Osteoblast (primary cell): ENCODE measurements around the gene RNASE8. TPM values are rescaled to one million over a fixed set of nuclear protein-coding genes. Genes with fewer than 3 reads are reported as not detected.

Experiments
- DNase-seq: peaks from one replicate; pipeline ENCODE4 v3.0.0; 2011; ENCODE audit warnings: low spot score, mixed read lengths; ENCODE audit not compliant: insufficient read length; ENCODE audit errors: missing footprints
- H2AFZ ChIP-seq: 2 replicates; pipeline ENCODE4 v1.6.0; 2011; ENCODE audit warnings: mild to moderate bottlenecking, low read length
- H3K27ac ChIP-seq: 2 replicates; pipeline ENCODE4 v1.5.1; 2011; ENCODE audit warnings: mild to moderate bottlenecking, low read depth, low read length, moderate library complexity
- H3K27me3 ChIP-seq: 2 replicates; pipeline ENCODE4 v1.6.0; 2012; ENCODE audit warnings: mild to moderate bottlenecking, control low read depth, inconsistent platforms, low read length, moderate library complexity; ENCODE audit not compliant: insufficient read depth
- H3K36me3 ChIP-seq: 2 replicates; pipeline ENCODE4 v1.5.1; 2011; ENCODE audit warnings: mild to moderate bottlenecking, low read length, control low read depth, moderate library complexity; ENCODE audit not compliant: insufficient read depth
- H3K4me1 ChIP-seq: 2 replicates; pipeline ENCODE4 v1.5.1; 2011; ENCODE audit warnings: mild to moderate bottlenecking, low read length, control low read depth, moderate library complexity; ENCODE audit not compliant: insufficient read depth
- H3K4me2 ChIP-seq: 2 replicates; pipeline ENCODE4 v1.6.0; 2011; ENCODE audit warnings: mild to moderate bottlenecking, low read length; ENCODE audit not compliant: insufficient read depth
- H3K4me3 ChIP-seq: fragments of 200-600 bp; sonication (generic); 3 replicates; pipeline ENCODE4 v1.5.1; 2012; ENCODE audit warnings: mild to moderate bottlenecking, low read length, inconsistent platforms; ENCODE audit not compliant: insufficient read depth
- H3K79me2 ChIP-seq: 2 replicates; pipeline ENCODE4 v1.6.0; 2012; ENCODE audit warnings: mild to moderate bottlenecking, low read length, control low read depth, inconsistent platforms; ENCODE audit not compliant: insufficient read depth
- H3K9me3 ChIP-seq: 2 replicates; pipeline ENCODE4 v1.5.1; 2011; ENCODE audit warnings: low read depth, low read length, control low read depth
- H4K20me1 ChIP-seq: 2 replicates; pipeline ENCODE4 v1.6.0; 2012; ENCODE audit warnings: mild to moderate bottlenecking, low read length, control low read depth; ENCODE audit not compliant: insufficient read depth
- total RNA-seq: library from RNA; depleted of rRNA; stranded (reverse); fragments of >200 nt; gene quantifications from 2 replicates; pipeline ENCODE4 v1.2.3, GENCODE V29; 2012
- TF ChIP-seq, protein P1 (sequence below): IDR thresholded peaks from 2 replicates; pipeline ENCODE4 v1.5.1; 2011; ENCODE audit warnings: mild to moderate bottlenecking, low read depth, low read length, moderate library complexity; ENCODE audit errors: extremely low read depth

The RNASE8 gene
- total RNA-seq, 1 donor, result not detected

- Histone ChIP-seq H3K27me3 (no peaks in the 10 kb centered on the region), H4K20me1 (peaks cover 5% of the 10 kb centered on the region), H3K36me3 (peaks cover 55% of the 10 kb centered on the region), H3K9me3 (no peaks in the 10 kb centered on the region), H3K79me2 (no peaks in the 10 kb centered on the region), H3K4me1 (peaks cover 10% of the 10 kb centered on the region), H3K4me3 (no peak overlapping the region), H2AFZ (no peak overlapping the region), H3K4me2 (no peak overlapping the region), H3K27ac (peak overlapping the region; percentile 80)
- DNase-seq, result peak; percentile 98
- TF ChIP-seq, protein P1, sequence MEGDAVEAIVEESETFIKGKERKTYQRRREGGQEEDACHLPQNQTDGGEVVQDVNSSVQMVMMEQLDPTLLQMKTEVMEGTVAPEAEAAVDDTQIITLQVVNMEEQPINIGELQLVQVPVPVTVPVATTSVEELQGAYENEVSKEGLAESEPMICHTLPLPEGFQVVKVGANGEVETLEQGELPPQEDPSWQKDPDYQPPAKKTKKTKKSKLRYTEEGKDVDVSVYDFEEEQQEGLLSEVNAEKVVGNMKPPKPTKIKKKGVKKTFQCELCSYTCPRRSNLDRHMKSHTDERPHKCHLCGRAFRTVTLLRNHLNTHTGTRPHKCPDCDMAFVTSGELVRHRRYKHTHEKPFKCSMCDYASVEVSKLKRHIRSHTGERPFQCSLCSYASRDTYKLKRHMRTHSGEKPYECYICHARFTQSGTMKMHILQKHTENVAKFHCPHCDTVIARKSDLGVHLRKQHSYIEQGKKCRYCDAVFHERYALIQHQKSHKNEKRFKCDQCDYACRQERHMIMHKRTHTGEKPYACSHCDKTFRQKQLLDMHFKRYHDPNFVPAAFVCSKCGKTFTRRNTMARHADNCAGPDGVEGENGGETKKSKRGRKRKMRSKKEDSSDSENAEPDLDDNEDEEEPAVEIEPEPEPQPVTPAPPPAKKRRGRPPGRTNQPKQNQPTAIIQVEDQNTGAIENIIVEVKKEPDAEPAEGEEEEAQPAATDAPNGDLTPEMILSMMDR, result no peak
These were observed 29.9 kb downstream of the RNASE8 start for GRCh38 chr14:21087294-21088091.

GRCh38 chr14:21088687-21089086 lies 31.1 kb downstream of the RNASE8 start:
- Histone ChIP-seq H3K79me2 (no peaks in the 10 kb centered on the region), H2AFZ (no peak overlapping the region), H3K4me2 (no peak overlapping the region), H3K4me3 (no peak overlapping the region), H3K27ac (no peak overlapping the region), H3K27me3 (no peaks in the 10 kb centered on the region), H3K9me3 (no peaks in the 10 kb centered on the region), H3K4me1 (peaks cover 10% of the 10 kb centered on the region), H4K20me1 (peaks cover 12% of the 10 kb centered on the region), H3K36me3 (peaks cover 50% of the 10 kb centered on the region)
- DNase-seq, result peak; percentile 41
- TF ChIP-seq, protein P1, result no peak

- no peak overlapping the region for H3K27ac ChIP-seq
- peaks cover 10% of the 10 kb centered on the region for H3K4me1 ChIP-seq
- H3K36me3 ChIP-seq, result peaks cover 45% of the 10 kb centered on the region
- no peaks in the 10 kb centered on the region for H3K27me3 ChIP-seq
- no peak overlapping the region for H2AFZ ChIP-seq
- H3K9me3 ChIP-seq, result no peaks in the 10 kb centered on the region
- H3K79me2 ChIP-seq, result no peaks in the 10 kb centered on the region
- H4K20me1 ChIP-seq, result peaks cover 15% of the 10 kb centered on the region
- peak; percentile 67 for DNase-seq
- no peak overlapping the region for H3K4me3 ChIP-seq
- no peak overlapping the region for H3K4me2 ChIP-seq
- TF ChIP-seq, protein P1, result no peak
These were observed 31.6 kb downstream of the RNASE8 start for GRCh38 chr14:21089271-21089670.

DNA sequence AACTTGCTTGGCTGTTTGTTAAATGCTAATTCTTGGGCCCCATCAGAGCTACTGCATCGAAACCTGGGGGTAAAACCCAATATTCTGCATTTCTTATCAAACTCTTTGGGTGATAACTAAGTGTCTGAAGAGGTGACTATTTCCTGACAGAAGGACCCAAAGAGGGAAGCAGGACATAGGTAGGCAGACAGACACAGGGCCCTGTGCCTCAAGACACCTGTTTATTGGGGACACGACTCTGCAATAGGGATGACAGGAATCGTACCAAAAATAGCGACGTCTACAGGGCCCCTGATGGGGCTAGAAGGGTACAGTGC lies 32.2 kb downstream of the RNASE8 start:
- Histone ChIP-seq H3K9me3 (no peaks in the 10 kb centered on the region), H3K27ac (no peak overlapping the region), H3K4me1 (peaks cover 6% of the 10 kb centered on the region), H3K79me2 (no peaks in the 10 kb centered on the region), H3K4me3 (no peak overlapping the region), H3K4me2 (no peak overlapping the region), H2AFZ (no peak overlapping the region), H3K27me3 (no peaks in the 10 kb centered on the region), H4K20me1 (peaks cover 15% of the 10 kb centered on the region), H3K36me3 (peaks cover 40% of the 10 kb centered on the region)
- TF ChIP-seq, protein P1, result no peak
- peak; percentile 71 for DNase-seq
